Fibroblast of lung (primary cell): ENCODE results near the gene SUSD6. TPM values are rescaled to one million over a fixed set of nuclear protein-coding genes. Genes with fewer than 3 reads are reported as not detected.

ENCODE experiments used
- DNase-seq, 2 donors: peaks; one replicate each; pipeline versions ENCODE4 v3.0.0 to v3.0.0-alpha.2; 2010; ENCODE audit warnings: low read depth in 2 of 2
- H2AFZ ChIP-seq: 2 replicates; pipeline ENCODE4 v1.5.1; 2012; ENCODE audit warnings: low read length, control low read depth, inconsistent platforms
- H3K27ac ChIP-seq: 2 replicates; pipeline ENCODE4 v1.5.1; 2011; ENCODE audit warnings: low read length, control low read depth; ENCODE audit not compliant: insufficient read depth
- H3K27me3 ChIP-seq: 2 replicates; pipeline ENCODE4 v1.5.1; 2011; ENCODE audit warnings: mild to moderate bottlenecking, low read length; ENCODE audit not compliant: control insufficient read depth, insufficient read depth
- H3K36me3 ChIP-seq: 2 replicates; pipeline ENCODE4 v1.5.1; 2011; ENCODE audit warnings: low read length; ENCODE audit not compliant: control insufficient read depth, insufficient read depth
- H3K4me1 ChIP-seq: 2 replicates; pipeline ENCODE4 v1.5.1; 2011; ENCODE audit warnings: low read length; ENCODE audit not compliant: control insufficient read depth, insufficient read depth; ENCODE audit errors: extremely low read depth
- H3K4me2 ChIP-seq: 2 replicates; pipeline ENCODE4 v1.5.1; 2011; ENCODE audit warnings: low read length, control low read depth; ENCODE audit not compliant: insufficient read depth; ENCODE audit errors: extremely low read depth
- H3K4me3 ChIP-seq, 4 experiments: fragments of 200-600 bp in 1 of 4; sonication (generic) in 1 of 4; replicated peaks in 1 of 4; 2 replicates each; pipeline ENCODE4 v1.5.1; 2011 to 2016; ENCODE audit warnings: low read length in 4 of 4, low read depth in 3 of 4, mild to moderate bottlenecking in 3 of 4, control low read depth in 2 of 4, inconsistent platforms in 1 of 4, mixed read lengths in 1 of 4; ENCODE audit not compliant: insufficient read depth in 1 of 4; ENCODE audit errors: control extremely low read depth in 1 of 4
- H3K79me2 ChIP-seq: 2 replicates; pipeline ENCODE4 v1.5.1; 2012; ENCODE audit warnings: mild to moderate bottlenecking, low read length, inconsistent platforms; ENCODE audit not compliant: control insufficient read depth, insufficient read depth
- H3K9ac ChIP-seq: 2 replicates; pipeline ENCODE4 v1.5.1; 2011; ENCODE audit warnings: mild to moderate bottlenecking, low read length, control low read depth; ENCODE audit not compliant: insufficient read depth
- H3K9me3 ChIP-seq: 2 replicates; pipeline ENCODE4 v1.5.1; 2012; ENCODE audit warnings: low read depth, low read length; ENCODE audit not compliant: control insufficient read depth, insufficient read depth
- H4K20me1 ChIP-seq: 2 replicates; pipeline ENCODE4 v1.5.1; 2011; ENCODE audit warnings: low read length; ENCODE audit not compliant: control insufficient read depth, insufficient read depth; ENCODE audit errors: extremely low read depth
- EZH2 ChIP-seq: IDR thresholded peaks from 2 replicates; pipeline ENCODE4 v1.5.1; 2012; ENCODE audit warnings: low read length, control low read depth, mild to moderate bottlenecking; ENCODE audit errors: missing control alignments
- polyA plus RNA-seq, 2 donors: library from polyadenylated mRNA; depleted of rRNA in 1 of 2; stranded (reverse) in 1 of 2; unstranded in 1 of 2; fragments of >200 nt; gene quantifications; 2 replicates each; pipeline ENCODE4 v1.2.1, GENCODE V29; 2011 to 2012; ENCODE audit warnings: missing spikeins in 1 of 2
- total RNA-seq: library from RNA; depleted of rRNA; stranded (reverse); fragments of >200 nt; gene quantifications from 2 replicates; pipeline ENCODE4 v1.2.1, GENCODE V29; 2014
- TF ChIP-seq, protein P1 (sequence below), 2 donors: IDR thresholded peaks in 1 of 2; conservative IDR thresholded peaks in 1 of 2; 1 replicate in 1 of 2; 2 replicates in 1 of 2; pipeline ENCODE4 v1.5.1; 2011 to 2012; ENCODE audit warnings: low read length in 2 of 2, control low read depth in 1 of 2, inconsistent platforms in 1 of 2, low read depth in 1 of 2, mild to moderate bottlenecking in 1 of 2

SUSD6 gene
- total and polyA plus RNA-seq, 2 donors (not counting 1 experiment from before 2014, with no cell fraction given), result 9.1 to 11.4 TPM

DNA sequence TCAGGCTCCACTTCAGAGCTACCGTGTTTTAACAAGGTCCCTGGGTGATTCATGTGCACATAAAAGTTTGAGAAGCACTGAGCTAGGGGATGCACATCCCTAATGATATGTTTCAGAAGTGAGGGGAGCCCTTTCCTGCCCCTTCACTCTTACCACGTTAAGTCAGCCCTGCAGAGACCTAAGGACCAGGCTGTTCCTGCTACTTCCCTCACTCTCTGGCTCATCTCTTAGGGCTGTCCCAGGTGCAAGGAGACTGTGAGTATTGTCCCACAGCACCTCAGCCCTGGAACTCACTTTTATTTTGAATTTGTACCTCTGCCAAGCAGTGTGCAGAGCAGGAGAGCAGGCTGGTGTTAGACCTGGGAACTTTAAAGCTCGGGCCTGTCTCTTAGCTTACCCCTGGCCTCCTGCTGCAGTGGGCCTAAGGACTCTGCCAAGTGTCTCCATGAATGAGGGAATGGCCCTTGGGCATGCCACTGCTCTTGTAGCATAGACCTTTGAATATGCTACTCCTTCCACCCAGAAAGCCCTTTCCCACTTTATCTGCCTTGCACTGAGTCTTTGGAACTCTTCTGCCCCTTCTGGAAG, 11.0 kb upstream of the SUSD6 start:
- H2AFZ ChIP-seq, result no peak overlapping the region
- no peaks in the 10 kb centered on the region for H4K20me1 ChIP-seq
- no peak overlapping the region for H3K4me3 ChIP-seq
- no peak for DNase-seq
- no peak overlapping the region for H3K9ac ChIP-seq
- no peaks in the 10 kb centered on the region for H3K36me3 ChIP-seq
- no peaks in the 10 kb centered on the region for H3K4me1 ChIP-seq
- no peak overlapping the region for H3K4me2 ChIP-seq
- TF ChIP-seq, protein P1, sequence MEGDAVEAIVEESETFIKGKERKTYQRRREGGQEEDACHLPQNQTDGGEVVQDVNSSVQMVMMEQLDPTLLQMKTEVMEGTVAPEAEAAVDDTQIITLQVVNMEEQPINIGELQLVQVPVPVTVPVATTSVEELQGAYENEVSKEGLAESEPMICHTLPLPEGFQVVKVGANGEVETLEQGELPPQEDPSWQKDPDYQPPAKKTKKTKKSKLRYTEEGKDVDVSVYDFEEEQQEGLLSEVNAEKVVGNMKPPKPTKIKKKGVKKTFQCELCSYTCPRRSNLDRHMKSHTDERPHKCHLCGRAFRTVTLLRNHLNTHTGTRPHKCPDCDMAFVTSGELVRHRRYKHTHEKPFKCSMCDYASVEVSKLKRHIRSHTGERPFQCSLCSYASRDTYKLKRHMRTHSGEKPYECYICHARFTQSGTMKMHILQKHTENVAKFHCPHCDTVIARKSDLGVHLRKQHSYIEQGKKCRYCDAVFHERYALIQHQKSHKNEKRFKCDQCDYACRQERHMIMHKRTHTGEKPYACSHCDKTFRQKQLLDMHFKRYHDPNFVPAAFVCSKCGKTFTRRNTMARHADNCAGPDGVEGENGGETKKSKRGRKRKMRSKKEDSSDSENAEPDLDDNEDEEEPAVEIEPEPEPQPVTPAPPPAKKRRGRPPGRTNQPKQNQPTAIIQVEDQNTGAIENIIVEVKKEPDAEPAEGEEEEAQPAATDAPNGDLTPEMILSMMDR (conservative IDR thresholded peaks at IDR 0.05 in 1 of 2, IDR thresholded peaks at IDR 0.05 in 1 of 2; ENCODE audit: low read depth in 1 of 2, low read length in 2 of 2), result no peak
- no peaks in the 10 kb centered on the region for H3K79me2 ChIP-seq
- no peaks in the 10 kb centered on the region for H3K27me3 ChIP-seq
- H3K9me3 ChIP-seq, result no peaks in the 10 kb centered on the region
- H3K27ac ChIP-seq, result no peak overlapping the region

DNA sequence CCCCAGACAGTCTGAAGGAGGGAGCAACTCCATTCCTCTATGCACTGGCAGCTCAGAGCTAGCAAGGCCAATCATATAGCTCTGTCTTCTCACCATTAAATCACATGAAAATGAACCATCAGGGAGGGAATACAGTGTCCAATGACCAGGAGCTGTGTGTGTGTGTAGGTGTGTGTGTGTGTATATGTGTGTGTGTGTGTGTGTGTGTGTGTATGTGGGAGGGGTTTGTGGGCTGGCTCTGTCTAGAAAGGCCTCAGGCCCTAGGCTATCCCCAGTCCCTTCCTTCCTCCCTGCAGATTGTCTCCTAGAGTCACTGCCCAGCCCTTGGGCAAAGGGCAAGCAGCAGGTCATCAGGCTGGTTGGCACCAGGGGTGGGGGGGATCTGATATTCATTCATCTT, 5.7 kb upstream of the SUSD6 start:
- Histone ChIP-seq H3K9ac (no peak overlapping the region), H3K79me2 (no peaks in the 10 kb centered on the region), H4K20me1 (no peaks in the 10 kb centered on the region), H2AFZ (no peak overlapping the region), H3K4me1 (peaks cover 8% of the 10 kb centered on the region), H3K4me2 (no peak overlapping the region), H3K36me3 (no peaks in the 10 kb centered on the region), H3K4me3 (no peak overlapping the region), H3K27ac (no peak overlapping the region), H3K27me3 (no peaks in the 10 kb centered on the region), H3K9me3 (no peaks in the 10 kb centered on the region)
- no peak for DNase-seq
- TF ChIP-seq EZH2, result no peak
- TF ChIP-seq, protein P1 (conservative IDR thresholded peaks at IDR 0.05 in 1 of 2, IDR thresholded peaks at IDR 0.05 in 1 of 2; ENCODE audit: low read depth in 1 of 2, low read length in 2 of 2), result no peak

DNA sequence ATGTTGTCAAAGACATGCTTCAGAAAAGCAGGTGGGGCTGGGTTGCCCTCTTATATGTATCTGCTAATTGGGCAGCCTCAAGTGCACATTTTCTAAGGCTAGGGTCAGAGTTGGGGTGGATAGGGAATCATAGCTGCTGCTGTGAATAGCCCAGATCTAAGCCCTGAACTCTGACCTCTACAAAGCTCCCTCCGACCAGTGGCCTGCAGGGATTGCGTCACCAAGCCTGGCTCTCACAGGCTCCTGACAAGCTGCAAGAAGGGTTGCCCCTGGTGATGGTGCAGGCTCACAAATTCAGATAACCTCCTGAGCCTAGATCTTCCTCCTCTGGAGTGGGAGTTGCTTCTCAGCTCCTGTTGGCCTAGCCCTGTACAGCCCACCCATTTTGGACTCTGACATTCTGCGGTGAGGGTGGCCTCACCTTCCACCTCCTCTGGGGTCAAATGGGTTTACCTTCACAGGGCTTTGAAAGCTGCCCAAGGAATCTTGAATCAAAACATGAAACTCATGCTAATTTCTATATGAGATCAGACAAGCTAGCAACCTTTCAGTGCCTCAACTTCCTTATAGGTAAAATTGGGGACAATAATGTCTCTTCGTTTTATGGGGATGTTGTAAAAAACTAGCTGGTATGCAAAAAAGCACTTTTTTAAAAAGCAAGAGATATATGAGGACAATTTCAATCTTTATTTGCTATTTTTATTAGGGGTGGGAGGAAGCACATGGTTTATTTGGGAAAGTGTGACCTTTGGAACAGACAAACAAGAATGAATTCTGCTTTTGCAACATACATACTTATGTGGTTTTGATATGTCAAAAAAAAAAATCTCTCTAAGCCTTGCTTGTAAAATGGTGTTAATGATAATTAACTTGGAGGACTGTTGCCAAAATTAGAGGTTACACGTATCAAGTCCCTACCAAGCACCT, 4.9 kb upstream of the SUSD6 start:
- Histone ChIP-seq H3K27ac (no peak overlapping the region), H3K36me3 (no peaks in the 10 kb centered on the region), H3K79me2 (no peaks in the 10 kb centered on the region), H3K4me1 (peaks cover 8% of the 10 kb centered on the region), H3K9me3 (no peaks in the 10 kb centered on the region), H4K20me1 (no peaks in the 10 kb centered on the region), H3K9ac (no peak overlapping the region), H2AFZ (no peak overlapping the region), H3K4me2 (no peak overlapping the region), H3K27me3 (no peaks in the 10 kb centered on the region), H3K4me3 (no peak overlapping the region)
- no peak for DNase-seq
- TF ChIP-seq, protein P1 (conservative IDR thresholded peaks at IDR 0.05 in 1 of 2, IDR thresholded peaks at IDR 0.05 in 1 of 2; ENCODE audit: low read depth in 1 of 2, low read length in 2 of 2), result no peak
- TF ChIP-seq EZH2, result no peak
